GM13976 (cell line): ENCODE measurements around the gene KIF1A.

Source experiments
- DNase-seq: peaks from one replicate; pipeline ENCODE4 v3.0.0; 2012; ENCODE audit warnings: low spot score
- in situ Hi-C: fragments of 300-500 bp; cut with MboI; formaldehyde crosslinking; loops from one replicate; pipeline ENCODE4 v1.12.0; 2022; ENCODE audit warnings: low sequenced_read_pairs, mixed read lengths, inconsistent platforms; ENCODE audit not compliant: unreplicated experiment
- TF ChIP-seq, protein P1 (sequence below): IDR thresholded peaks from 2 replicates; pipeline ENCODE4 v1.5.1; 2012; ENCODE audit warnings: borderline replicate concordance, mild to moderate bottlenecking; ENCODE audit not compliant: insufficient read depth; ENCODE audit errors: extremely low read depth, missing control alignments, control extremely low read depth

The KIF1A gene

DNA sequence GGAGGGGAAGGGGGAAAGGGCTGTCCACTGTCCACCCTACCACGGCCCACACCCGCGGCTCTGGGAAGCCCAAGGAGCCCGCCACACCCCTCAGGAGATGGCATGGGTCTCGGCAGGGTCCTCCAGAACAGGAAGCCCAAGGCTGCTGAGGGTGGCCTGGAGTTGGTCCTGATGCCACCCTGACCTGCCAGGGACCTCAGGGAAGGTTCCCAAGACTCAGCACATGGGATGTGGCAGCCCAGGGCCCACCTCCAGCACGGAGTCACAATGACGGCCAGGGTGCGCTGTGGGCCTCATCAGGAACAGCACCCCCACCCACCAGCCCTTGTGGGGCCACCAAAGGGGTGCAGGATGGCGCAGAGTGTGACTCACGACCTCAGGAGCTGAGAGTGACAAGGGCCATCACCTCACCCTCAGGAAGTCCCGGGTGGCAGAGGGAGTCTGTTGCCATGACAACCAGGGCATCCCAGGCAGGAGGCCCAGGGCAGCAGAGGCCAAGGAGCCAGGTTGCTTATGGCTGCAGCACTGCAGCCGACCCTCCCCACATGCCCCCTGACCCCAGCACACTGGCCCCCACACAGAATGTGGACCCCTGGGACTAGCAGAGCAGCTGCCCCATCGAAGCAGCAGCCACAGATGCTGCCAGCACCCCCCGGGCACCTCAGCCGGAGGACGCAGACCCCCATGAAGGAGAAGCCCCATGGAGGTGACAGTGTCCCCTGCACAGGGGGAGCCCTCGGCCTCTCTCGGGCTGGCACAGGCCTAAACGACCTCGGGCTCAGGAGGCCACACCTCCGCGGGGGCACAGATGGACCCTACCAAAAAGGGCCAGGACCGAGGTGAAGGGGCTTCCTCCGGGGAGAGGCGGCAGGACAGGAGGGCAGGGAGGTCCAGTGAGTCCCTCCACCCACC, 34.3 kb downstream of the KIF1A start:
- in situ Hi-C loops = no loop called here
- DNase-seq = no peak
- TF ChIP-seq, protein P1, sequence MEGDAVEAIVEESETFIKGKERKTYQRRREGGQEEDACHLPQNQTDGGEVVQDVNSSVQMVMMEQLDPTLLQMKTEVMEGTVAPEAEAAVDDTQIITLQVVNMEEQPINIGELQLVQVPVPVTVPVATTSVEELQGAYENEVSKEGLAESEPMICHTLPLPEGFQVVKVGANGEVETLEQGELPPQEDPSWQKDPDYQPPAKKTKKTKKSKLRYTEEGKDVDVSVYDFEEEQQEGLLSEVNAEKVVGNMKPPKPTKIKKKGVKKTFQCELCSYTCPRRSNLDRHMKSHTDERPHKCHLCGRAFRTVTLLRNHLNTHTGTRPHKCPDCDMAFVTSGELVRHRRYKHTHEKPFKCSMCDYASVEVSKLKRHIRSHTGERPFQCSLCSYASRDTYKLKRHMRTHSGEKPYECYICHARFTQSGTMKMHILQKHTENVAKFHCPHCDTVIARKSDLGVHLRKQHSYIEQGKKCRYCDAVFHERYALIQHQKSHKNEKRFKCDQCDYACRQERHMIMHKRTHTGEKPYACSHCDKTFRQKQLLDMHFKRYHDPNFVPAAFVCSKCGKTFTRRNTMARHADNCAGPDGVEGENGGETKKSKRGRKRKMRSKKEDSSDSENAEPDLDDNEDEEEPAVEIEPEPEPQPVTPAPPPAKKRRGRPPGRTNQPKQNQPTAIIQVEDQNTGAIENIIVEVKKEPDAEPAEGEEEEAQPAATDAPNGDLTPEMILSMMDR = no peak

DNA sequence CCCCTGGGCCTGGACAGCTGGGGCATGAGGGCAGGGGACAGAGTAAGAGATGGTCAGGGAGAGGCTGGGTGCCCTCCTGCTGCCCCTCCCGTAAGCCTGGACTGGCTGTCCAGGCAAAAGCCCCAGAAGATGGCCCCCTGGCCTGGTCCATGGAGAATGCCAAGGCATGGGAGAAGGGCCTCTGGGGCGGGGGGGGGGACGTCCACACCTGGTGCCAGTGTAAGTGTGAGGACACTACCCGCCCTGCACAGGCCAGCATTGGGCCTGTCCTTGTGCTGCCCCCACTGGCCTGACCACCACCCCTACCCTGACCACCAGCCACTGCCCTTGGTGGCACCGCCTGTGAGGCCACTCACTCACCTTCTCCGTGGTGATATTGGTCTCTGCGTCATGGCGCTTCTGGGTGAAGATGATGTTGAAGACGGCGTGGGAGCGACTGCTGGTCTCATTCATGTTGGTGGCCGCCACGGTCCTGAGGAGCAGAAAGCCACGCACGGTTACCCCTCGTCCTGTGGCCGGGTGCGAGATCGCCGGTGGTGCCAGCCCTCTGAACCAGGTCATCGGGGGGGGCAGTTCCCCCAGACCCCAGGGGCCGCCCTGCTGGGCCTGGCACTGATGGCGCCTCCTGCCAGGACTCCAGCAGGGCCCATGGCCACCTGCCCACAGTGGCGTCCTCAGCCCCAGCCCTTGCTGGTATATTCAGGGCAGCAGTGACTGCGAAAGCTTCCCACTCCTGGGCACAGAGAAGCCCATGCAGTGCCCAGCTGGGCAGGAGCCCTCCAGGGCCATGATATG, 35.2 kb downstream of the KIF1A start:
- DNase-seq = no peak
- TF ChIP-seq, protein P1 = no peak
- in situ Hi-C loops = no loop called here

DNA sequence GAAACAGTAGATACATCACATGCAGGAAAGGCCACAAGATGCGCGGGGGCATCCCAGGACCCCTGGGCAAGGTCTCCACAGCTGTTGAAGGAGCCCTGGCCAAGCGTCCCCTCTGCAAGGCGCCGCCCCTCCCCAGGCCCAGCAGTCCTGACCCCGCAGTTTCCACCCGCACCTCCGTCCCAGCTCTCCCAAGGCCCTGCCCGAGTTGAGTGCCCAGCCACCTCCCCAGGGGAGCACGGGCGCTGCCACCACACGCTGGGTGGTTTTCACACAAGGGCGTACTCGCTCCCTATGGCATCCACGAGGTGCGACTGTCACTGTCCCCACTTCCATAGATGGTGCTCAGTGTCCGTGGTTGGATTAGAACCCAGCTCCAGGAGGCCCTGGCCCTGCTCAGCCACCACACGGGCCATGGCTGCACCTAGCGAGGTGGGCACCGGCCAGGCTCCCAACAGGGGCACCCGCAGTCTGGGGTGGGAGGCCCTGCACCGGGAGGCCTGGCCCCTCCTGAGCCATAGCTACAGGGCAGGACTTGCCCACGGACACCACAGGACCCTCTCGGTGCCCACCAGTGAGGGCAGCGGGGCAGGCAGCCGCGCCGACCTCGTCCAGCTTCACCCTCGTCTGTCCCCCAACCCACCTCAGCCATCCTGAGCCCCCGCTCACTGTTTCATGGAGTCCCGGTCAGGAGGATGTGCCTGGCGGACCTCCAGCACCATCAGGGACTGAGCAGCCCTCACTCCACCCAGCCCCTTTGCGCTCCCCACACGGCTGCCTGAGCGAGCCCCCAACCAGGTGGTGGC, 36.0 kb downstream of the KIF1A start:
- in situ Hi-C loops = no loop called here
- TF ChIP-seq, protein P1 = no peak
- DNase-seq = no peak

DNA sequence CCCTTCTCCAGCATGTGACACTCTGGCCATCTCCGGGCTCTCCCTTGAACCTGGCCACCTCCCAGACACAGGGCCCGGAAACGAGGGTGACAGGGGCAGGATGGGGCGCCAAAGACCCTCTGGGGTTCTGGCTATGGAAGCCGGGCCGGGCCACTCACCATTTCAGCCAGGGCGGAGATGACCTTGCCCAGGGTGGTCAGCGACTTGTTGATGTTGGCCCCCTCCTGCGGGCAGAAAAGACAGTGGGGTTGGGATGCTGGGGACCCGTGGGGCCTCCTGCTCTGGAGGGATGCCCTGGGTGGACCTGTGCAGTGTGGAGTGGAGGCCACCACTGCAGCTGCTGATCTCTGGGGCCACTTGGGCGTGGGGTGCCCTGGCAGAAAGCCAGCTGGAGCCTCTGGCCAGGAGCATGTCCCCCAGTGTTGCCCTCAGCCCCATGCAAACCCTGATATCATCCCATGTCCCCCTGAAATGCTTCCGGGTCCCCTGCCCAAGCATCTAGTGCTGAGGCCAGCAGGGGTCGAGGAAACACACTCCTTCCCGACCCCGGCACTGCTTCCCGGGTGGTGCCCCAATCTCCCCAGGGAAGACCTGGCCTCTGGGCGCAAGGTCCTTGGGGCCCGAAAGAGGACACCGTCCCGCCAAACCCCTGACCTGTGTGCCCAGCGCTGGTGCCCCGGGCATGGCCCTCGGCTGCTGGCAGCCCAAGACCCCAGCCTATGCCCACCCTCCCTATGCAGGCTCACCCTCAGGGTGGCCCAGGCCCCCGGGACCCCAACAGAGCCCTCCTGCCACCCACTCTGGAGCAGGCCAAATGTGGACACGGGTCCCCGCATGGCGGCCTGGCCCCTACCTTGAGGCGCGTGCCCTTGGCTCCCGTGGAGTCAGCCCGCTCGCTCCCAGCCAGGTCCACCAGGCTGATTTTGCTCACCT, 36.9 kb downstream of the KIF1A start:
- TF ChIP-seq, protein P1 = no peak
- in situ Hi-C loops = no loop called here
- DNase-seq = no peak

DNA sequence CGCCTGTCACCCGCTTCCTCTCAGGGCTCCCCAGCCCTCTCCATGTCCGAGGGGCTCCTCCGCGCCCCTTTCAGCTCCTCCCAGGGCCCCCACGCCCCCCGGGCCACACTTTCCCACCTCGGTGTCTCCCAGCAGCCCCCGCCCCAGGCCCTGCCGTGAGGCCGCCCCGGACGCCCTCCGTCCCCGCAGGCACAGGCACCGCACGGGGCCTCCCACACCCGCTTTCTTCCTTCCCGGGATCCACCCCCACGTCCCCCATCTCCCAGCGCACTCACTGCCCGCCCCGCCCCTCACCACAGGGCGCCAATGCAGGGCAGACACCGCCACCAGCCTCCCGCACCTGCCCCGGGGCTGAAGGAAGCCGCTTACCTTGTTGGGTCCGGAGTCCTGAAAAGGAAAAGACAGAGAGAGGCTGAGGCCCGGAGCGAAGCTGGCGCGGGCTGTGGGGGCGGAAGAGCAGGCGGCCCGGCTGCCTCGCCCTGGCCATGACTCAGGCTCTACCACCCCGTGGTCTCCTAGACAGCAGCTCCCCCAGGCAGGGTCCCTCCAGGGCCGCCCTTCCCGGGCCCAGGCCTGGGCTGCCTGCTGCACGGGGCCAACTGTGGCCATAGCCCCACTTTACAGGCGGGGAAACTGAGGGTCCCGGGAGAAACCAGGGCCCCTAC, 37.7 kb downstream of the KIF1A start:
- no peak for DNase-seq
- TF ChIP-seq, protein P1 = no peak
- in situ Hi-C loops = no loop called here
